SK-N-SH (cell line): ENCODE measurements around the gene TES. TPM values are rescaled to one million over a fixed set of nuclear protein-coding genes. Genes with fewer than 3 reads are reported as not detected.

Source experiments
- CTCF ChIA-PET: fragments of 300-600, 350-600 bp; formaldehyde crosslinking; extraction: SDS; loops from one replicate; lab custom pipeline; 2021; lab: Yijun Ruan, JAX
- POLR2A ChIA-PET: fragments of 350-600 bp; sonication (Branson Sonifier 250); formaldehyde crosslinking; extraction: SDS; loops from one replicate; lab custom pipeline; 2020; ENCODE audit warnings: antibody characterized with exemption, inconsistent platforms; lab: Yijun Ruan, JAX
- DNase-seq: peaks from one replicate; pipeline ENCODE4 v3.0.0; 2012
- H2AFZ ChIP-seq: fragments of 200-600 bp; sonication (generic); 2 replicates; pipeline ENCODE4 v1.8.1; 2016; ENCODE audit warnings: antibody characterized with exemption, mild to moderate bottlenecking, low read depth
- H3F3A ChIP-seq: fragments of 200-600 bp; sonication (generic); replicated peaks from 2 replicates; pipeline ENCODE3; 2016; ENCODE audit warnings: antibody characterized with exemption, mild to moderate bottlenecking; ENCODE audit not compliant: insufficient read depth
- H3K27ac ChIP-seq, 2 experiments: fragments of 200-500 bp in 1 of 2; fragments of 200-600 bp in 1 of 2; sonication (Bioruptor generic) in 1 of 2; sonication (generic), shearing (Covaris generic) in 1 of 2; 2 replicates each; pipeline versions ENCODE4 v1.5.1 to v1.6.1; 2014 to 2016; ENCODE audit warnings: low read depth in 2 of 2, inconsistent platforms in 1 of 2, low read length in 1 of 2, mild to moderate bottlenecking in 1 of 2, mixed read lengths in 1 of 2
- H3K27me3 ChIP-seq: fragments of 200-600 bp; sonication (generic), shearing (Covaris generic); 2 replicates; pipeline ENCODE4 v1.6.1; 2016; ENCODE audit warnings: mixed run types; ENCODE audit not compliant: insufficient read depth
- H3K36me3 ChIP-seq, 2 experiments: fragments of 200-500 bp in 1 of 2; fragments of 200-600 bp in 1 of 2; sonication (Bioruptor generic) in 1 of 2; sonication (generic) in 1 of 2; replicated peaks in 1 of 2; 2 replicates each; pipeline versions ENCODE3 to v1.5.1; 2014 to 2016; ENCODE audit warnings: low read length in 1 of 2, mild to moderate bottlenecking in 1 of 2; ENCODE audit not compliant: insufficient read depth in 2 of 2, control insufficient read depth in 1 of 2
- H3K4me1 ChIP-seq, 2 experiments: fragments of 200-500 bp in 1 of 2; fragments of 200-600 bp in 1 of 2; sonication (Bioruptor generic) in 1 of 2; sonication (generic), shearing (Covaris generic) in 1 of 2; 2 replicates each; pipeline versions ENCODE4 v1.5.1 to v1.6.1; 2014 to 2016; ENCODE audit warnings: low read depth in 1 of 2, low read length in 1 of 2, mixed run types in 1 of 2; ENCODE audit not compliant: insufficient read depth in 2 of 2, control insufficient read depth in 1 of 2
- H3K4me2 ChIP-seq: fragments of 200-600 bp; sonication (generic), shearing (Covaris generic); 2 replicates; pipeline ENCODE4 v1.6.1; 2017; ENCODE audit warnings: mixed run types
- H3K4me3 ChIP-seq, 2 experiments: fragments of 200-500 bp in 1 of 2; fragments of 200-600 bp in 1 of 2; sonication (Bioruptor generic) in 1 of 2; sonication (generic), shearing (Covaris generic) in 1 of 2; 2 replicates each; pipeline versions ENCODE4 v1.5.1 to v1.8.1; 2014 to 2016; ENCODE audit warnings: low read depth in 2 of 2, inconsistent platforms in 1 of 2, low read length in 1 of 2, mild to moderate bottlenecking in 1 of 2, mixed read lengths in 1 of 2, moderate library complexity in 1 of 2
- H3K79me2 ChIP-seq: fragments of 200-600 bp; sonication (generic); 2 replicates; pipeline ENCODE4 v1.8.1; 2017; ENCODE audit warnings: mild to moderate bottlenecking; ENCODE audit not compliant: insufficient read depth
- H3K9ac ChIP-seq: fragments of 200-600 bp; sonication (generic); 2 replicates; pipeline ENCODE4 v1.6.1; 2017; ENCODE audit warnings: mixed run types
- H3K9me2 ChIP-seq: fragments of 200-600 bp; sonication (generic); 2 replicates; pipeline ENCODE4 v1.6.1; 2017; ENCODE audit warnings: mixed run types
- H3K9me3 ChIP-seq: fragments of 200-600 bp; sonication (generic); 2 replicates; pipeline ENCODE4 v1.6.1; 2017; ENCODE audit warnings: mixed run types, mild to moderate bottlenecking, moderate library complexity
- H4K20me1 ChIP-seq: fragments of 200-600 bp; sonication (generic); 2 replicates; pipeline ENCODE4 v1.6.1; 2017; ENCODE audit warnings: mild to moderate bottlenecking, mixed run types; ENCODE audit not compliant: insufficient read depth
- CTCF ChIP-seq: fragments of 200-600 bp; sonication (generic); IDR thresholded peaks from 2 replicates; pipeline ENCODE4 v1.6.1; 2017; ENCODE audit warnings: antibody characterized with exemption, mild to moderate bottlenecking, moderate library complexity
- GATA2 ChIP-seq: sonication (generic); formaldehyde crosslinking; IDR thresholded peaks from 2 replicates; pipeline ENCODE4 v1.5.0; 2020; ENCODE audit warnings: mild to moderate bottlenecking, missing genetic modification reagents
- IRF3 ChIP-seq: fragments of 150-350 bp; IDR thresholded peaks from 2 replicates; pipeline ENCODE4 v1.6.1; 2016; ENCODE audit warnings: mild to moderate bottlenecking, low read depth, low read length
- JUND ChIP-seq: IDR thresholded peaks from 2 replicates; pipeline ENCODE4 v1.4.0; 2012
- NFIC ChIP-seq: IDR thresholded peaks from 2 replicates; pipeline ENCODE4 v1.4.0; 2012; ENCODE audit warnings: borderline replicate concordance
- RFX5 ChIP-seq: IDR thresholded peaks from 2 replicates; pipeline ENCODE4 v1.6.1; 2012; ENCODE audit warnings: mild to moderate bottlenecking, improper control_type of control experiment, low read length
- TAF1 ChIP-seq: IDR thresholded peaks from 2 replicates; pipeline ENCODE4 v1.6.1; 2012; ENCODE audit warnings: low read depth, mild to moderate bottlenecking, low read length, moderate library complexity, borderline replicate concordance
- TCF12 ChIP-seq: IDR thresholded peaks from 2 replicates; pipeline ENCODE4 v1.4.0; 2012
- TEAD4 ChIP-seq: IDR thresholded peaks from 2 replicates; pipeline ENCODE4 v1.4.0; 2012; ENCODE audit warnings: mild to moderate bottlenecking, borderline replicate concordance; ENCODE audit not compliant: insufficient read depth
- YY1 ChIP-seq: IDR thresholded peaks from 2 replicates; pipeline ENCODE4 v1.4.0; 2012; ENCODE audit warnings: low read depth, mild to moderate bottlenecking
- WGBS: methylation state at CpG from one replicate; pipeline ENCODE4 v1.1.6; 2017; ENCODE audit warnings: low lambda C conversion rate; 5-methylcytosine and 5-hydroxymethylcytosine counted together
- polyA plus RNA-seq, 3 experiments: library from polyadenylated mRNA; depleted of rRNA; stranded (reverse); fragments of >200 nt; gene quantifications; 2 replicates each; pipeline ENCODE4 v1.2.3, GENCODE V29; 2012
- TF ChIP-seq, protein P1 (sequence below): IDR thresholded peaks from 2 replicates; pipeline ENCODE4 v1.6.1; 2012; ENCODE audit warnings: mild to moderate bottlenecking, low read depth, low read length, moderate library complexity

Gene TES
- polyA plus RNA-seq, 1 of the 3 experiments (the other 2 are of a cell fraction), result 9.5 TPM

GRCh38 chr7:116284390-116284789 is 74.1 kb downstream of the TES start:
- DNase-seq, result no peak
- peak overlapping the region; percentile 45; the same call in 1 of the 2 replicates for H2AFZ ChIP-seq
- TF ChIP-seq JUND, result no peak
- peaks cover 0 to 3% of the 10 kb centered on the region in 2 experiments; a peak in 1 of 4 replicates for H3K4me1 ChIP-seq
- no peaks in the 10 kb centered on the region for H3K9me2 ChIP-seq
- ChIA-PET POLR2A (no interaction called here), CTCF (interaction anchor here (1.0 to 1.4 kb wide), 4 partner anchors 8 to 307 kb away, joined by 3 to 5 read pairs (median 3); no protein-coding TSS in a partner anchor)
- no peaks in the 10 kb centered on the region for H3K9me3 ChIP-seq
- H3F3A ChIP-seq, result no peaks in the 10 kb centered on the region
- H3K79me2 ChIP-seq, result no peaks in the 10 kb centered on the region
- no peaks in the 10 kb centered on the region for H3K27me3 ChIP-seq
- 15% methylated on average over 3 of the region's 3 CpGs for WGBS
- H3K36me3 ChIP-seq, result no peaks in the 10 kb centered on the region
- no peak overlapping the region for H3K4me3 ChIP-seq
- no peak overlapping the region for H3K4me2 ChIP-seq
- no peak overlapping the region for H3K9ac ChIP-seq
- no peaks in the 10 kb centered on the region for H4K20me1 ChIP-seq
- no peak overlapping the region for H3K27ac ChIP-seq

DNA sequence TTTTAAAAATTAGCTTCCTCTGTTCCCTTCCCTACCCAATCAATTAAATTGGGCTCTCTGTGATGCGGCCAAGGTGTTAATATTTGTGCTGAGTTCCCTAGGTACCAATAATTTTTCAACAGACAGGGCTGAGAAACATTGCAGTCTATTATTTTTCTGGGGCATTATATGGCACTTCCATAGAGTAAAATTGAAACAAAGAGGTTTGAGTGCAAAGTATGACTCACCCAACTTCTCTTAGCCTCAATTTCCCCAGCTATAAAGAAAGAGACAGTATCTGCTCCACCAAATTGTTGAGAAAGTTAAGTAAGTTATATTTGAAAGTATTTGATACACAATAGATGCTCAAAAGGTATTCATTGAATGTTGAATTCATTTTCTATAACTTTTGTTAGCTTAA is 74.9 kb downstream of the TES start:
- no peak overlapping the region for H3K4me3 ChIP-seq
- no peak overlapping the region for H3K27ac ChIP-seq
- no peak overlapping the region for H3K9ac ChIP-seq
- no peaks in the 10 kb centered on the region for H3F3A ChIP-seq
- no peak overlapping the region for H3K4me2 ChIP-seq
- no peaks in the 10 kb centered on the region for H4K20me1 ChIP-seq
- no peak for DNase-seq
- no peaks in the 10 kb centered on the region for H3K9me3 ChIP-seq
- POLR2A ChIA-PET, result no interaction called here
- H3K79me2 ChIP-seq, result no peaks in the 10 kb centered on the region
- CTCF ChIA-PET, result interaction anchor here (1.0 to 1.4 kb wide), 2 partner anchors 19 to 307 kb away, joined by 3 read pairs; no protein-coding TSS in a partner anchor
- 69% methylated on average over 1 of the region's 1 CpG for WGBS
- no peaks in the 10 kb centered on the region for H3K27me3 ChIP-seq
- peaks cover 0 to 3% of the 10 kb centered on the region in 2 experiments; a peak in 1 of 4 replicates for H3K4me1 ChIP-seq
- no peak overlapping the region for H2AFZ ChIP-seq
- TF ChIP-seq RFX5 (no peak), YY1 (no peak), NFIC (no peak), TCF12 (no peak), TEAD4 (no peak)
- TF ChIP-seq, protein P1, sequence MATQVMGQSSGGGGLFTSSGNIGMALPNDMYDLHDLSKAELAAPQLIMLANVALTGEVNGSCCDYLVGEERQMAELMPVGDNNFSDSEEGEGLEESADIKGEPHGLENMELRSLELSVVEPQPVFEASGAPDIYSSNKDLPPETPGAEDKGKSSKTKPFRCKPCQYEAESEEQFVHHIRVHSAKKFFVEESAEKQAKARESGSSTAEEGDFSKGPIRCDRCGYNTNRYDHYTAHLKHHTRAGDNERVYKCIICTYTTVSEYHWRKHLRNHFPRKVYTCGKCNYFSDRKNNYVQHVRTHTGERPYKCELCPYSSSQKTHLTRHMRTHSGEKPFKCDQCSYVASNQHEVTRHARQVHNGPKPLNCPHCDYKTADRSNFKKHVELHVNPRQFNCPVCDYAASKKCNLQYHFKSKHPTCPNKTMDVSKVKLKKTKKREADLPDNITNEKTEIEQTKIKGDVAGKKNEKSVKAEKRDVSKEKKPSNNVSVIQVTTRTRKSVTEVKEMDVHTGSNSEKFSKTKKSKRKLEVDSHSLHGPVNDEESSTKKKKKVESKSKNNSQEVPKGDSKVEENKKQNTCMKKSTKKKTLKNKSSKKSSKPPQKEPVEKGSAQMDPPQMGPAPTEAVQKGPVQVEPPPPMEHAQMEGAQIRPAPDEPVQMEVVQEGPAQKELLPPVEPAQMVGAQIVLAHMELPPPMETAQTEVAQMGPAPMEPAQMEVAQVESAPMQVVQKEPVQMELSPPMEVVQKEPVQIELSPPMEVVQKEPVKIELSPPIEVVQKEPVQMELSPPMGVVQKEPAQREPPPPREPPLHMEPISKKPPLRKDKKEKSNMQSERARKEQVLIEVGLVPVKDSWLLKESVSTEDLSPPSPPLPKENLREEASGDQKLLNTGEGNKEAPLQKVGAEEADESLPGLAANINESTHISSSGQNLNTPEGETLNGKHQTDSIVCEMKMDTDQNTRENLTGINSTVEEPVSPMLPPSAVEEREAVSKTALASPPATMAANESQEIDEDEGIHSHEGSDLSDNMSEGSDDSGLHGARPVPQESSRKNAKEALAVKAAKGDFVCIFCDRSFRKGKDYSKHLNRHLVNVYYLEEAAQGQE, result no peak
- no peaks in the 10 kb centered on the region for H3K36me3 ChIP-seq
- no peaks in the 10 kb centered on the region for H3K9me2 ChIP-seq

DNA sequence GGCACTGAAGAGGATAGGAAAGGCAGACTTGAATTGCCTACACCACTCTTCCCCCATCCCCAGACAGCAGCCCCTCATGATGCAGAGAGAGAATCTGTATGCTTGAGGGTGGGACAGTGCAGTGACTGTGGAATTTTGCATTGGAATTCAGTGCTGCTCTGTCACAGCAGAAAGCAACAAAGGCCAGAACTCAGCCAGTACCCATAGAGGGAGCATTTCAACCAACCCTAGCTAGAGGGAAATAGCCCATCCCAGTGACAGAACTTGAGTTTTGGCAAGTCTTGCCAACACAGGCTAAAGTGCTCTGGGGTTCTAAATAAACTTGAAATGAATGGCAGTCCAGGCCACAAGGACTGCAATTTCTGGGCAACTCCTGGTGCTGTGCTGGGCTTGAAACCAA is 80.4 kb downstream of the TES start:
- H3K79me2 ChIP-seq, result no peaks in the 10 kb centered on the region
- POLR2A ChIA-PET, result no interaction called here
- H3F3A ChIP-seq, result no peaks in the 10 kb centered on the region
- TF ChIP-seq CTCF, result no peak
- TF ChIP-seq GATA2 (CRISPR knock-in tag), result no peak
- TF ChIP-seq, protein P1, result no peak
- no peak for TF ChIP-seq IRF3
- TF ChIP-seq TAF1, result no peak

More for the DNA sequence above, 80.4 kb downstream of the TES start:
- Histone ChIP-seq H3K4me3 (no peak overlapping the region), H3K4me2 (no peak overlapping the region), H2AFZ (no peak overlapping the region), H3K4me1 (peaks cover 0 to 3% of the 10 kb centered on the region in 2 experiments; a peak in 1 of 4 replicates), H3K9me3 (0 out of 2 replicates have a peak, but pooled peaks cover 3% of the 10 kb centered on the region), H3K9ac (no peak overlapping the region), H4K20me1 (no peaks in the 10 kb centered on the region), H3K36me3 (no peaks in the 10 kb centered on the region), H3K27ac (no peak overlapping the region), H3K9me2 (no peaks in the 10 kb centered on the region), H3K27me3 (no peaks in the 10 kb centered on the region)
- no peak for DNase-seq
- CTCF ChIA-PET, result no interaction called here
